Gastroesophageal sphincter (tissue), 4 donors: ENCODE data around the gene RAD51B. TPM values are rescaled to one million over a fixed set of nuclear protein-coding genes. Genes with fewer than 3 reads are reported as not detected.
A peak's percentile ranks its signal among the peaks of the same experiment; 100 is the strongest.

Source experiments
- ATAC-seq: fragments of 150-250 bp; one replicate; pipeline ENCODE4 v1.9.1; 2016; ENCODE audit warnings: mild to moderate bottlenecking, moderate library complexity
- H3K27ac ChIP-seq, 4 donors: fragments of 200-600 bp; sonication (generic) in 3 of 4; 1 replicate in 3 of 4; 2 replicates in 1 of 4; pipeline ENCODE4 v1.5.1; 2016 to 2019
- H3K27me3 ChIP-seq: fragments of 200-600 bp; sonication (generic); one replicate; pipeline ENCODE4 v1.5.1; 2019
- H3K36me3 ChIP-seq, 2 donors: fragments of 200-600 bp; sonication (generic); one replicate each; pipeline ENCODE4 v1.5.1; 2019; ENCODE audit warnings: control low read depth in 1 of 2
- H3K4me1 ChIP-seq, 3 donors: fragments of 200-600 bp; sonication (generic); 1 replicate in 2 of 3; 2 replicates in 1 of 3; pipeline ENCODE4 v1.5.1; 2016 to 2019; ENCODE audit warnings: control low read depth in 2 of 3
- H3K4me3 ChIP-seq, 2 donors: fragments of 200-600 bp; sonication (generic); one replicate each; pipeline ENCODE4 v1.5.1; 2019; ENCODE audit warnings: mild to moderate bottlenecking in 1 of 2, moderate library complexity in 1 of 2
- H3K9me3 ChIP-seq, 3 donors: fragments of 200-600 bp; sonication (generic); one replicate each; pipeline ENCODE4 v1.5.1; 2017 to 2019; ENCODE audit warnings: control low read depth in 2 of 3
- CTCF ChIP-seq, 4 experiments: fragments of 200-600 bp in 2 of 4; fragments of 450-650 bp in 2 of 4; sonication (generic) in 1 of 4; IDR thresholded peaks; one replicate each; pipeline ENCODE4 v1.5.1; 2017 to 2019; ENCODE audit warnings: antibody characterized with exemption in 4 of 4, mild to moderate bottlenecking in 2 of 4, moderate library complexity in 2 of 4
- EP300 ChIP-seq: sonication (generic); formaldehyde crosslinking; IDR thresholded peaks from one replicate; pipeline ENCODE4 v1.6.1; 2017; ENCODE audit warnings: antibody characterized with exemption, mild to moderate bottlenecking
- POLR2A ChIP-seq, 2 donors: fragments of 450-650 bp; IDR thresholded peaks; one replicate each; pipeline ENCODE4 v1.6.1; 2017; ENCODE audit warnings: antibody characterized with exemption in 2 of 2, mild to moderate bottlenecking in 2 of 2, moderate library complexity in 1 of 2
- POLR2AphosphoS5 ChIP-seq: sonication (generic); formaldehyde crosslinking; IDR thresholded peaks from one replicate; pipeline ENCODE4 v1.6.1; 2017; ENCODE audit warnings: antibody characterized with exemption
- WGBS, 2 donors: methylation state at CpG; one replicate each; pipeline ENCODE4 v1.1.5; 2018; ENCODE audit warnings: low coverage in 1 of 2; 5-methylcytosine and 5-hydroxymethylcytosine counted together
- total RNA-seq, 4 donors: library from RNA; depleted of rRNA; stranded (reverse); fragments of >200 nt; gene quantifications; one replicate each; pipeline ENCODE4 v1.1.0, GENCODE V29; 2016

RAD51B gene
- total RNA-seq, 4 donors from 2014 or later, result 5.1 to 7.0 (median 6.0) TPM

GRCh38 chr14:68233101-68233784 lies 413.7 kb downstream of the RAD51B start:
- TF ChIP-seq POLR2AphosphoS5 (no peak), POLR2A (IDR thresholded peaks at IDR 0.05) (no peak), EP300 (no peak), CTCF (IDR thresholded peaks at IDR 0.05) (no peak)

GRCh38 chr14:68234101-68234905 lies 414.7 kb downstream of the RAD51B start:
- ATAC-seq, result no peak
- TF ChIP-seq POLR2A (IDR thresholded peaks at IDR 0.05) (no peak), CTCF (IDR thresholded peaks at IDR 0.05) (no peak), POLR2AphosphoS5 (no peak), EP300 (no peak)
- H3K4me3 ChIP-seq, result no peak overlapping the region
- 74 to 75% methylated on average over 3 of the region's 3 CpGs for WGBS, 2 donors
- H3K4me1 ChIP-seq, result peaks cover 21 to 45% (median 26%) of the 10 kb centered on the region in 3 donors
- H3K9me3 ChIP-seq, result no peaks in the 10 kb centered on the region
- H3K36me3 ChIP-seq, result no peaks in the 10 kb centered on the region
- H3K27me3 ChIP-seq, result no peaks in the 10 kb centered on the region
- peak overlapping the region; percentile 5 to 85 (median 80) for H3K27ac ChIP-seq

More at GRCh38 chr14:68233101-68233784, 413.7 kb downstream of the RAD51B start:
- no peaks in the 10 kb centered on the region for H3K27me3 ChIP-seq
- no peak for ATAC-seq
- H3K36me3 ChIP-seq, result no peaks in the 10 kb centered on the region
- H3K9me3 ChIP-seq, result no peaks in the 10 kb centered on the region
- H3K27ac ChIP-seq, result peak overlapping the region; percentile 76 to 93 (median 84)
- H3K4me1 ChIP-seq, result peaks cover 21 to 45% (median 26%) of the 10 kb centered on the region in 3 donors
- no peak overlapping the region for H3K4me3 ChIP-seq

- peaks cover 21 to 45% (median 30%) of the 10 kb centered on the region in 3 donors for H3K4me1 ChIP-seq
- no peaks in the 10 kb centered on the region for H3K36me3 ChIP-seq
- WGBS, 2 donors, result 56 to 83% methylated on average over 2 to 3 of the region's 3 CpGs
- H3K9me3 ChIP-seq, result no peaks in the 10 kb centered on the region
- no peak overlapping the region for H3K27ac ChIP-seq
- H3K4me3 ChIP-seq, result no peak overlapping the region
- ATAC-seq, result no peak
- TF ChIP-seq POLR2A (IDR thresholded peaks at IDR 0.05) (no peak), CTCF (IDR thresholded peaks at IDR 0.05) (no peak), POLR2AphosphoS5 (no peak), EP300 (no peak)
- H3K27me3 ChIP-seq, result no peaks in the 10 kb centered on the region
Observed at GRCh38 chr14:68235011-68235410, 415.4 kb downstream of the RAD51B start.

GRCh38 chr14:68236582-68237458 lies 417.2 kb downstream of the RAD51B start:
- Histone ChIP-seq H3K27me3 (no peaks in the 10 kb centered on the region), H3K9me3 (no peaks in the 10 kb centered on the region), H3K36me3 (no peaks in the 10 kb centered on the region), H3K4me3 (no peak overlapping the region), H3K27ac (peak overlapping the region in 3 of 4 donors; percentile 11 to 49 (median 36)), H3K4me1 (peaks cover 16 to 47% (median 21%) of the 10 kb centered on the region in 3 donors)
- ATAC-seq, result no peak
- WGBS, 2 donors, result 44% methylated on average over 1 of the region's 1 CpG; no CpG with 5 or more reads in 1 of the 2 donors
- no peak for TF ChIP-seq POLR2AphosphoS5

GRCh38 chr14:68238551-68238950 lies 419.0 kb downstream of the RAD51B start:
- Histone ChIP-seq H3K4me3 (no peak overlapping the region), H3K27ac (no peak overlapping the region), H3K27me3 (no peaks in the 10 kb centered on the region), H3K9me3 (no peaks in the 10 kb centered on the region), H3K36me3 (no peaks in the 10 kb centered on the region), H3K4me1 (peaks cover 4 to 46% (median 6%) of the 10 kb centered on the region in 3 donors)
- ATAC-seq, result no peak
- no peak for TF ChIP-seq POLR2A (IDR thresholded peaks at IDR 0.05)
- TF ChIP-seq CTCF (IDR thresholded peaks at IDR 0.05), result no peak
- no peak for TF ChIP-seq EP300
- no peak for TF ChIP-seq POLR2AphosphoS5
- WGBS, 2 donors, result 100% methylated on average over 1 of the region's 1 CpG
